HUDEP-2 (cell line): ENCODE data around the gene ZWILCH.

Source experiments
- DNase-seq, 76 experiments: peaks; one replicate each; lab custom pipeline; 2025; ENCODE audit not compliant: unreplicated experiment in 76 of 76; lab: John Stamatoyannopoulos, UW

Gene ZWILCH

GRCh38 chr15:66598095-66598815 is 93.1 kb downstream of the ZWILCH start:
- DNase-seq = no peak
